Hematopoietic multipotent progenitor cell (in vitro differentiated cells): ENCODE measurements around the gene CCDC171. TPM values are rescaled to one million over a fixed set of nuclear protein-coding genes. Genes with fewer than 3 reads are reported as not detected.

Experiments
- DNase-seq, 3 donors: peaks; one replicate each; pipeline ENCODE4 v3.0.0-alpha.2; 2011 to 2015; ENCODE audit warnings: low read depth in 2 of 3, low spot score in 2 of 3
- small RNA-seq: library from RNA; depleted of rRNA; stranded (forward); fragments of <200 nt; gene quantifications from one replicate; pipeline ENCODE3, GENCODE V24; 2012
- total RNA-seq: library from RNA; depleted of rRNA; stranded (reverse); fragments of >200 nt; gene quantifications from one replicate; pipeline ENCODE4 v1.2.3, GENCODE V29; 2012

The CCDC171 gene
- total RNA-seq, 1 donor, result 12.4 TPM

DNA sequence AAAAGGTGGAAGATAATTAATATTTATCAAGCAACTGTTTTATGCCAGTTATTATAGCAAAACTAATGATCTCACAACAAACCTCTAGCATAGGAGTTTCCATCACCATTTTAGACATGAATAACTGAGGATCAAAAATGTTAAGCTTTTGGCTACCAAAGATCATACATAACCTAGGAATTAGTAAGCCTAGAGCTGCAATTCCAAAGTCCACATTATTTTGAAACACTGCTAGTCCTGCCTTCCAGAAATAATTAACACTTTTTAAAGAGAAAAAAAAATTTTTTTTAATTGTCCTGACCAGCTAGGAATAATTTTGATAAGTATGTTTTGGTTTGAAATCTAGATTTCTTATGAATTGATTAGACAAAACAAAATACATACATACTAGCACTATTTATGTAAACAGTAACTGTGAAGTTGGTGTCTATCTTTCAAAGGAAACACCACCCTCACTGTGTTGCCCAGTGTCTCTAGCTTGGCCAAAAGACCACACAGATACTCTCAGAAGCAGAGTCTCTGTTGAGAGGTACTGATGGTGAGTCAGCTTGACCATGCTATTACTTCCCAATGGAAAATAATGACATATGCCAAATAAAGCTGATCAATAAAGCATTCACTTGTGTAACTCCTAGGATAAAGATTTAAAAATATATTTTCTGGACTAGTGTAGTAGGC lies 422.4 kb downstream of the CCDC171 start:
- no peak for DNase-seq

DNA sequence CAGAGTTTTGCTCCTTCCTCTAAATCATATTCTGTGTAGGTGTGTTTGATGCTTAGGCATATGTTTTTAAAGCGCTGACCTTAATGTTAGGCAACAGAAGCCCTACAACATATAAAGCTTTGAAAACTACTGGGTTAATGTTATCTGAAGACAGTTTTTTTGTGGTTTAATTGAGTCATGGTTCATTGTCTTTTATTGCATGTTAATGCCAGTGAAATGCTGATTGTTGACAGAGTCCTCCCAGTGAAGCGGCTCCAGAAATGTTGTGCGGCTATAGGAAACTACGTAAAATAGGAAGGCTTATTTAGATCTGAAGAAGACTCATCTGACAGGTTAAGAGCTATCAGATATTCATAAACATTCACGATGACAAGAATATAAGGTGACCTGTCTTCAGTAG lies 424.6 kb downstream of the CCDC171 start:
- DNase-seq, result no peak

DNA sequence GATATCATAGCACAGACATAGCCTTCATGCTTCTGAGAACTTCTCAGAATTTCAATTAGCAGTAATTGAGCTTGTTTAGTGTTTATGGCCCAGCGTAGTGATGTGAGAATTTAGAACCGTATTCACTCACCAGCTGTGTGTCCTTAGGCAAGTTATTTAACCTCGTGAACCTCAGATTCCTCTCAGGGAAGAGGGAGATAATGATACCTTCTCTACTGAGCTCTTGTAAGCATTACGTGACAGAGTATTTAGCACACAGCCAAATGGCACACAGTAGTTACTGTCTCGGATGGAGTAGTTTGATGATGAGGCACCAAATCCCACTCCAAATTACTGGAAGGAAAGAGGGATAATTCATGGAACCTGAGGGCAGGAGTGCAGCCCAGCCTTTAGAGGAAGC lies 429.3 kb downstream of the CCDC171 start:
- no peak for DNase-seq

DNA sequence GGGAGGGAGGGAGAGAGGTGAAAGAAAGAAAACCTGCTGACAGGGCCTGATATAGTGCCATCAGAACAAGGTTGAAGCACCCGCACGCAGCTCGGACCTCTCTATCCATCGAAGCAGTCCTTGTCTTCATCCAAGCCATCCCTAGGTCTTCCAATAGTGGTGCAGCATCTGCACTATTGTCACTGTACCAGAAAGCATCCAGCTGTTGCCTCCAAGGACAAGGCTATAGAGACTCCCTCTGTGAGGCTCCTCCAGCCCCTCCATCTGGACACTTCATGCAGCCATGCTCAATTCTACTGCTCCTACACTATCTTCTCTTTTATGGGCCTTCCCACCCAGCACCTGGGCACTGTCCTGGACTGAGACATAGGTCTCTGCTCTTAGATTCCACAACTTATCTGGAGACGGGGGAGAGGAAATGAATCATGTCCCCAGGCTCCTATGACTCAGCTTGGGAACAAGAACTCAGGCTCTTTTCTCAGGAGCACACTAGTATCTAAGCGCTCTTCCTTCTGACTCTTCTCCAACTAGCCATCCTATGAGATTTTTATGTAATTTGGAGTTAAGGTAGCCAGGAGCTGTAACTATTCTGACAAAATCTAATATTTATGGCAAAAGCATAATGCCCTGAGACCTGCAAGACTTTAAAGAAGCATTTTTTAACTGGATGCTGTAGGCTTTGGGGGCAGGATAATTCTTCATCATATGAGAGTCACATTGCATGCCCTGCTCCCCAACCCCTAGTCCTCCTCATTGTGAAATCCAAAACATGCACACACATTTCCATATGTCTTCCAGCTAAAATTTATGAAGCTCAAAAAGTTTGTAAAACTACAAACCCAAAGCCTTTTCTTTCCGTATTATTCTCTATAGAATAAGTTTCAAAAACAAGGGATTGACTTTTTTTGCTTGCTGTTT lies 446.8 kb downstream of the CCDC171 start:
- no peak for DNase-seq

DNA sequence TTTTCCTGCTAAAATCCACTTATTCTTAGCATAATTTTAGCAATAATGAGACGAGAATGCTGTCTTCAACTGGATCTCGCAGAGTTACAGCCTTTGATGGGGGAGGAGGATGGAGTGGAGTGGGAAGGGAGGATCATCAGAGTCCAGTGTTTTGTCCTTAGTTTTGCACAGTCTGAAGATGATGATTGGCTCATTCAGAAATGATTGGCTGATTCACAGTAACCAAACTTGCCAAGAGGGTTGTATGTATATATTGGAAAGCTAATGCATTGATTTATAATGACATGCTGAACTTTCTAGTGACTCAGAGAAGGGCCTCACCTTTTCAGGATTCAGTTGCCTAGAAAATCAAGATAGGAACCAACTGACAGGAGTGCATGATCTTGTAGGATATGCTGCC lies 448.0 kb downstream of the CCDC171 start:
- no peak for DNase-seq

DNA sequence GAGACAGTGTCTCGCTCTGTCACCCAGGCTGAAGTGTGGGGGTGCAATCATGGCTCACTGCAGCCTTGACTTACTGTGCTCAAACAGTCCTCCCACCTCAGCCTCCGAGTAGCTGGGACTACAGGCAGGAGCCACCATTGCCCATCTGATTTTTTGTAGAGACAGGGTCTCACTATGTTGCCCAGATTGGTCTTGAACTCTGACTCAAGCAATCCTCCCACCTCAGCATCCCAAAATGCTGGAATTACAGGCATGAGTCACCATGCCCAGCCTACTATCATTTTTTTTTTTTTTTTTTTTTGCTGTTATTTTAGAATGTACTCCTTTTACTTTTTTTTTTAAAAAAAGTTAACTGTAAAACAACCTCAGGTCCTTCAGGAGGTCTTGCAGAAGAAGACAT lies 449.0 kb downstream of the CCDC171 start:
- no peak for DNase-seq

DNA sequence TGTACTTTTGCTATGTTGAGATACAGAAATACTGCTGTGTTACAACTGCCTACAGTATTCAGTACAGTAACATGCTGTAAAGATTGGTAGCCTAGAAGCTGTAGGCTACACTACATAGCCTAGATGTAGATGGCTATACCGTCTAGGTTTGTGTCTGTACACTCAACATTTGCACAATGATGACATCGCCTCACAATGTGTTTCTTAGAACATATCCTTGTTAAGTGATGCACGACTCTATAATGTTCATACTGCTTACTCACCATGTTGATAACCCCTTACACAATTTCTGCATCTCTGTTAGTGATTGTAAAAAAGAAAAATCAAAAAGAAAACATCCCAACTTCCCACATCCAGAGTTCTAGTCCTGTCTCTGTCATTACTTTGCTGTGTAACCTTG lies 450.0 kb downstream of the CCDC171 start:
- no peak for DNase-seq

DNA sequence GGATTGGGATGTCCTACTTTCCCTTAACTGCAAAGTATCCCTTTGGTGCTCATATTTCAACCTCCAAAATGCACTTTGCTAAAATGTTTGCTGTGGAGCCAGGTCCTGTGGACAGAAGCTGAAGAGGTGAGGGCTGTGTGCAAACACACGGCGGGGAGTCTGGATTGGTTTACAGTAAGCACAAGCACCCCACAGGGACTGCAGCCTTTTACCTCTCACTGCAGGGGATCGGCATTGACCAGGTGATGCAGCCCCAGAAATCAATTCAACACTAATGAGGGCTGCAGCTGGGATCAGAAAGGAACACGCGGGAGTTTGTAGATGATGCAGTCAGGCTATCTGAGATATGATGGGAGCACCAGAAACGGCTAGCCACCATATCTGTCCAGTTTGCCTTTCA lies 450.9 kb downstream of the CCDC171 start:
- DNase-seq, result no peak

DNA sequence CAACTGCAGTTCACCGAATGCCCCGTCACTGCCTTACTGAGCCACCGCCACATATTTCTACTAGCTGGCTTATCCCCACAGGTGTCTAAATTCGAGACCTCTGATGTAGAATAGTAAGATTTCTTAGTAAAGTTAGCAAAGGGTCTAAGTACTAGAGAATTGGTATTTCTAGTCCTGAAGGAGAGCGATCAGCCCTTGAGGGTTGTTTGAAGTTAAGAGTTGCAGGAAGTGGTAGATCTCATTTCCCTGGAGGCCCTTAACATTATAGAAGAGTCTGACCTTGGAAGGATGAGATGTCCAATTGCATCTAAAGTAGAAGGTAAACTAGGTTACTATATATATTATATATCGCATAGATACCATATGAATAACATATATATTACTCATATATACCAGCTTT lies 451.8 kb downstream of the CCDC171 start:
- DNase-seq, result no peak

DNA sequence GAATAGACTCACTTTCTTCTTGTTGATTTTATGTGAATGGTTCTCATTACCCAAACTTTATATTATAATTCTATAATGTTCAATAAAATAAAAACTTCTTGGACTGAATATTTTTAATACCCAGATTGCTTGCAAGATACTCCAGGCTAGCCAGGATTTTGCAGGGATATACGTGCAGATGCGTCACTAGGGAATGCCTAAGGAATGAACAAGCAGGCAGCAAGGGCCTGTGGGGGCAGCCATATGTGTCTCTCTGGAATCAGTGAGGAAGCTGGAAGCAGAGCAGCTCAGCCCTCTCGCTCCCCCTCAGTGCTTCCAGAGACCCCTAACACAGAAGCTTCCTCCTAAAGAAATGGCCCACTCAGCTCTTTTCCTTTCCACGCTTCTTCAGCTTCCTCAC lies 457.4 kb downstream of the CCDC171 start:
- DNase-seq, result no peak

DNA sequence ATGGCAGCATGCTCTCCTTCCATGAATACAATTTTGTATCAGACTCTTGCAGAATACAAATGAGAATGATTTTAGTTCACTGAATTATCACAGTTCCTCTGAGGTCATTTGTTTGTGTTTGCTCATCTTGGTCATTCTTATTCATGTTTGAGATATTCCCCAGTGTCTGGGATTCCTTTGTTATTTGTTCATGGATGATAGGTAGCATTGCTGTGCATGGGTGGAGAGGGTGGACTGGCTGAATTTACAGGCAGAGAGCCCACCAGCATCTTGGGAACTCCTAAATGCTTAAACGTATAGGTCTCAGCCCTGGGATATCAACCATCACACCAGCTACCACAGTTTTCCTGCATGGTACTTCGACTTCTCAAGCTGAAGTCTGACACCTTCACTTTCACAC lies 459.8 kb downstream of the CCDC171 start:
- DNase-seq, result no peak

DNA sequence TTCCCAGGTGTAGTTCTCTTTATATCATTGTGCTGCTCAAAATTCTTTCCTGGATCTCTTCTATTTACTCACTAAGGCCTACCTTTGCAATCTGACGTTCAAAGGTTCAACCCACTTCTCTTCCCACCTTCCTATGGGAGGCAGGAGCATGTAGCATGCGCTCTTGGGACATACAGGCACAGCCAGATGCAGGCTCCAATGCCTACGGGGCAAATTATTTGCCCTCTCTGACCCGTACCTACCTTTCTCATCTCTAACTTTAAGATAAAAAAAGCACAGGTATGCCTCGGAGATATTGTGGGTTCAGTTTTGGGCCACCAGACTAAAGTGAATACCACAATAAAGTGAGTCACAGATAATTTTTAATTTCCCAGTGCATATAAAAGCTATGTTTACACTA lies 460.5 kb downstream of the CCDC171 start:
- DNase-seq, result no peak

DNA sequence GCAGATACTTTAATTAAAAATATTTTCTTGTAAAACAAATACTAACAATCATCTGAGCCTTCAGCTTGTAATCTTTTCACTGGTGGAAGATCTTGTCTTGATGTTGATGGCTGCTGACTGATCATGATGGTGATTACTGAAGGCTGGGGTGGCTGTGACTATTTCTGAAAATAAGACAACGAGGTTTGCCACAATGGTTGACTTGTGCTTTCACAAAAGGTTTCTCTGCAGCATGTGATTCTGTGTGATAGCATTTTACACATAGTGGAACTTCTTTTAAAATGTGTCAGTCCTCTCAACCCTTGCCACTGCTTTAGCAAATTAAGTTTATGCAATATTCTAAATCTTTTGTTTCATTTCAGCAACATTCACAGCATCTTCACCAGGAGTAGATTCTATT lies 461.0 kb downstream of the CCDC171 start:
- DNase-seq, result no peak

DNA sequence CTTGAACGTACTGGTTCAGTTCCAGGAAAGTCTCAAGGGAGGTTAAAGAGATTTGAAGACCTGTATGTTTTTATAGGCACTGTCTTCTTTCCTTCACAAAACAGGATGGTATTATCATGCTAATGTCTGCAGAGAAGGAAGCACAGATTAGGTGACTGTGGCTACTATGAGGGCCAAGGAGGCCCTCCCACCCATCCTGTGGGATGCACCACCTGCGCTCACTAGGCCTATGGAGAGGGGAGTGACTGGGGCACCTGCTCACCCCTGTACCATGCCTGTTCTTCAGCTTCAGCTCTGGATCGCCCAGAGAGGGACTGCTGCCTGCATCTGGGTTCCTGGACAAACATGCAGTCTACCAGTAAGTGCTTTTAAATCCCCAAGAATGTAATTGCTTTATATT lies 469.4 kb downstream of the CCDC171 start:
- no peak for DNase-seq

DNA sequence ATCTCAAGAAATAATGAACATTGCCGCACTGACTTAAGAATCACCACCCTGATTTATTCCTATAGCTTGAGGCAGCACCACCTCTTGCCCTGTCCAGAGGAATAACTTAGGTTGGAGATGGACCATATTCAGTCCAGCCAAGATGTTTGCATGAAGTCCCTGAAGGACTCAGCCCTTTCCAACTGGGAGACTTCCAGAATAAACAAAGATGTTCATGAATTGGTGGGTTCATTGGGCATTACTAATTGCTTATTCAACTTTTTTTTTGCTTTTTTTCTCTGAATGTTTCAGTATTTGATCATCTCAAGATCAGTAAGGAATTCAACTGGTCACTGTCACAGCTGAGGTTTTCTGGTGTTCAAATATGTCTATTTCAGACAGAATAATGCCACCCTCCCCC lies 470.6 kb downstream of the CCDC171 start:
- no peak for DNase-seq

Small RNA genes within 50 kb of the gene (small RNA-seq; reads per million reads assigned to genes)
- gene AL513423.1 (not detected), gene HMGN2P16 (not detected), gene RN7SL98P (not detected), gene RNU6-14P (not detected), gene RNU6-246P (not detected)

Other genes starting within 250 kb of the CCDC171 start
- gene TTC39B, start 245.8 kb upstream of the CCDC171 start, total RNA-seq, result 6.2 TPM
- 21.5 TPM for gene SNAPC3, start 130.2 kb upstream of the CCDC171 start, total RNA-seq
- 26.9 TPM for gene PSIP1, start 42.1 kb upstream of the CCDC171 start, total RNA-seq